T-helper 17 cell (primary cell): ENCODE results near the gene ASPRV1. TPM values are rescaled to one million over a fixed set of nuclear protein-coding genes. Genes with fewer than 3 reads are reported as not detected.

Source experiments
- ATAC-seq: fragments of 150-1000 bp; cut with Tn5 transposase; 2 replicates; pipeline ENCODE4 v1.10.0; 2021; ENCODE audit warnings: mild to moderate bottlenecking, moderate library complexity
- DNase-seq, 3 donors: peaks; one replicate each; pipeline versions ENCODE4 v3.0.0 to v3.0.0-alpha.2; 2020 to 2021
- H3K9me3 ChIP-seq: one replicate; pipeline ENCODE4 v1.7.0; 2013; ENCODE audit warnings: low read length, mild to moderate bottlenecking; ENCODE audit not compliant: control insufficient read depth, poor library complexity, severe bottlenecking
- H3K27ac Mint-ChIP-seq: one replicate; pipeline ENCODE4 v1.8.0; 2022; ENCODE audit warnings: mild to moderate bottlenecking, moderate library complexity, mixed read lengths
- H3K27me3 Mint-ChIP-seq: one replicate; pipeline ENCODE4 v1.8.0; 2022; ENCODE audit warnings: mixed read lengths
- H3K36me3 Mint-ChIP-seq: one replicate; pipeline ENCODE4 v1.8.0; 2022; ENCODE audit warnings: low read depth, mixed read lengths
- H3K4me1 Mint-ChIP-seq: one replicate; pipeline ENCODE4 v1.8.0; 2022; ENCODE audit warnings: mild to moderate bottlenecking, mixed read lengths
- H3K4me3 Mint-ChIP-seq: one replicate; pipeline ENCODE4 v1.8.0; 2022; ENCODE audit warnings: mild to moderate bottlenecking, moderate library complexity, mixed read lengths
- total RNA-seq, 4 donors: library from RNA in 2 of 4; stranded (reverse) in 2 of 4; gene quantifications; one replicate each; pipeline ENCODE4 v1.2.3 and lab custom pipeline; 2022 to 2026

Gene ASPRV1
- total RNA-seq, 2 donors from 2014 or later = 1.1 to 1.7 TPM

DNA sequence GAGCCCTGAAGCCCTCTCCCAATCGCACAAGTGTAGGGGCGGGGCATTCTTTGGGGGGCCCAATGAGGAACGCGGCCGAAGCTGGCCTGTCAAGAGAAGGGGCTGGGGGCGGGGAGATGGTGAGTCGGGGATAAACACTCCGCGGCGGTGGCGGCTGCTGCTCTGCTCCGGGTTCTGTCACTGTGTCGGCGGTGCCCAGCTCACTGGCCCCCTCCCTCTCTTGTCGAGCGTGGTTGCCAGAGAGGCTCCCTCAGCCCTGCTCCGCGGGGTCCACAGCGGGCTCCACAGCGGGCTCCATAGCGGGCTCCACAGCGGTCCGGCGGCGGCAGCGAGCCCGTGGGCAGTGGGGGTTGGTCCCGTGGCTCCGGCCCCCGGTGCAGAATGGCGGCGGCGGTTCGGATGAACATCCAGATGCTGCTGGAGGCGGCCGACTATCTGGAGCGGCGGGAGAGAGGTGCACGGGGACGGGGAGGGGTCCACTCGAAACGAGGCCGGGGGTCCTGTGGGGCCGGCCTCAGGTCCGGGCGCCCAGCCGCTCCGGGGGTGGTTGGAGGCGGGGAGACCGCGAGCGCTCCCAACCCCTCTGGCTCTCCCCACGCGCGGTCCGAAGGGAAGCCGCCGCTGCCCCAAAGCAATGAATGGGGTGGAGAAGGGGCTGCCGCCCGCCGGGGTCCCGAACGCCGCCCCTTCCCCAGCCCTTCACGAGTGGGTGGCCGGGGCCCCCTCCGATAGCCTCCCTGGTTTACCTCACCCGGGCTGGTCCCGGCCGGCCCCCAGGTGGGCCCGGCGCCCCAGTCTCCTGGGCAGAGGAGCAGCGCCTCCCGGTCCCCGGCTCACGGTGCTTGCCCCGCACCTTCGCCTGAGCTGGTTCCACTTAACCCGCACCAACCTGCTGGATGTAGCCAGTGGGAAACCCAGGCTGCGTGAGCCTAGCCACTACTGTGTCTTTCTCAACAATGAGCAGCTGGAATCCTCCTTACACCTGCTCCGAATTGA, 46.2 kb downstream of the ASPRV1 start, which contains the start of gene MXD1:
TSS of gene MXD1 (plus strand) at position 160 of the 996 bp plus-strand sequence. CDS start at position 382, 222 bp downstream.
- peaks cover 9% of the 10 kb centered on the region for H3K4me1 Mint-ChIP-seq
- H3K36me3 Mint-ChIP-seq = no peaks in the 10 kb centered on the region
- peak within 1 kb of the TSS; percentile 89 for H3K4me3 Mint-ChIP-seq
- peak; percentile 96 to 99 (median 98) for DNase-seq
- H3K9me3 ChIP-seq = no peaks in the 10 kb centered on the region
- no peaks in the 10 kb centered on the region for H3K27me3 Mint-ChIP-seq
- ATAC-seq = no peak
- peak within 1 kb of the TSS; percentile 87 for H3K27ac Mint-ChIP-seq

DNA sequence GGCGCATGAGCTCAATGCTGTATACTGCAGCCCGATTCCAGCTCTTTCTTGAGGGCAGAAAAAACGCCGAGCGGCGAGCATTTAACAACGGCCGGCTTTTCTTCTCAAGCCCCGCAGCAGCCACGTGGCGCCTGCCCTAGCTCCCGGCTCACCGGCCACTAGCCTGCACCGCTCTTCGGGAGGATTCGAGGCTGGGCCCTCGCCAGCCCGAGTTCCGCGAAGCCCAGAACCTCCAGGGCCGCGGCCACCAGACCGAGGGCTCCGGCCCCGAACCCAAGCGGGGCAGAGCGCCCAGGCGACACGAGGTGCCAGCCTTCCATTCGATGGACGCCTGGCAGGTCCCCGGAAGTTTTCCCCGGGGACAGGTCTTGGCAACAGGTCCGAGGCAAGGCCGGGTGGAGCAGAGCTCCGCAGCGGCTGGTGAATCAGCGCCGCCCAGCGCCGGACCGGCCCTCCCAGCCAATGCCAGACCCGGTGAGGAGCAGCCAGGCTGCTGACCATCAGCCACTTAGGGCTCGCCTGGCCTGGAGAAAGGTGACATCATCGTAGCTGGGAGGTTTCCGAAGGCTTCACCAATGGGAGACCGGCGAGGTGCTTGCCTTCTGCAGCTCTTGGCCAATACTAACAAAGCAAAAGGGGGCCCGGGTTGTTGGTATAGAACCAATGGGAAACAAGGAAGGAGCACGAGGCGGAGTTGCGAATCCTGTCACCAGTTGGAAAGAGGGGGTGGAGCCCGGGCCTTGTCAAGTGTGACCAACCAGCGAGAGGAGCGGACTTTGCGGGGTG, 47.1 kb downstream of the ASPRV1 start:
- Mint-ChIP-seq H3K27ac (peak overlapping the region; percentile 87), H3K36me3 (no peaks in the 10 kb centered on the region), H3K4me1 (peaks cover 9% of the 10 kb centered on the region), H3K4me3 (peak overlapping the region; percentile 89), H3K27me3 (no peaks in the 10 kb centered on the region)
- DNase-seq = peak in 2 of 3 donors; percentile 15 to 36
- no peaks in the 10 kb centered on the region for H3K9me3 ChIP-seq
- ATAC-seq = peak; percentile 92

DNA sequence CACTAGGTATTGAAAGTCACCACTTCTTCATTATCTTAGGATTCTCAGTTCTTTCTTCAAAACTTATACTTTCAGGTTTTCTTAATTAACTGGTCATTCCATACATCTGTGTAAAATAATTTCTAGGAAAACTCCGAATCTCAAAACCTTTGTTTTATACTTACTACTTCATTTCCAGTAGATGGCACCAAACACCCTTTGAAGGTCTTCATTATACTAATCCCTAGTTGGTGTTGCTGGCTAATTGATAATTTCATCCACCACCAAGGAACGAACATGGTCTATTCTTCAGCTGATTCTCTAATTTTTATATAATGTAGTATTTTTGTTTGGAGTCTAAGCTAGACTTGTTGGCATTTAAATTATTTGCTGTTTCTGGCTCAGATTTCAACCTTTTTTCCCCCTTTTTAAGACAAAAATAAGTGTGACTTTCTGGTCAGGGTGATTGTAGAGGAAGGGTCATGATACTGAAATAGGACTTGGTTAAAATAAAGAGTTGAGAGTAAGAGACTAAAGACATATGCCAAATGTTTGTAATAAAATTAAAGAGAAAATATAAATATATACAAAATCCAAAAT, 49.4 kb downstream of the ASPRV1 start:
- H3K9me3 ChIP-seq = no peaks in the 10 kb centered on the region
- ATAC-seq = no peak
- Mint-ChIP-seq H3K4me1 (peaks cover 5% of the 10 kb centered on the region), H3K36me3 (no peaks in the 10 kb centered on the region), H3K27ac (peak overlapping the region; percentile 32), H3K4me3 (no peak overlapping the region), H3K27me3 (no peaks in the 10 kb centered on the region)
- no peak for DNase-seq

Other genes starting within 250 kb of the ASPRV1 start
- 10 to 100 TPM; 11.4 to 13.4 TPM for gene ANXA4, start 219.5 kb downstream of the ASPRV1 start, total RNA-seq
- gene GMCL1, start 132.0 kb downstream of the ASPRV1 start, total RNA-seq = 10 to 100 TPM; 25.1 to 26.0 TPM
- gene SNRNP27, start 67.7 kb downstream of the ASPRV1 start, total RNA-seq = 10 to 100 TPM; 33.5 to 38.6 TPM
- 10 to 100 TPM; 45.0 to 46.2 TPM for gene MXD1, start 46.5 kb downstream of the ASPRV1 start, total RNA-seq
- 100 to 1,000 TPM; 334 to 345 TPM for gene PCBP1, start 125.8 kb upstream of the ASPRV1 start, total RNA-seq
- gene C2orf42, start 229.4 kb upstream of the ASPRV1 start, total RNA-seq = 10 to 100 TPM; 13.7 to 18.1 TPM